Effector CD8-positive, alpha-beta T cell (primary cell): ENCODE data around the gene NOS1AP.

Experiments
- DNase-seq: peaks from one replicate; lab custom pipeline; 2025; lab: John Stamatoyannopoulos, UW

Gene NOS1AP

GRCh38 chr1:162384601-162385279, 315.2 kb downstream of the NOS1AP start:
- DNase-seq, result no peak

DNA sequence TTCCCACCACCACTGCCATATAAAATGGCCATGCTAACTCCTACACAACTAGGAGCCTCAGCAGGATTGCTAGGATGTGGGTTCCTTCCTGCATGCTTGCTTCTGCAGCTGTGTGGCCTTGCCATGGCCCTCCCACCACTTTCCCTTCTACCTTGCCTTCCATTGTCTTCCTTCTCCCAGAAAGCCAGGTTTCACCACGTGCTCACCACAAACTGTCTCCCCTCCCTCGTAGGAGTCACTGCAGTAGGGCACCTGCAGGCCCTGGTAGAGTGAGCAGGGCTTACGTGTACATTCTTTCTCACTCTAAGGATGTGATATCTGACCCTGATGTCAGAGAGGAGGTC, 315.8 kb downstream of the NOS1AP start:
- no peak for DNase-seq

DNA sequence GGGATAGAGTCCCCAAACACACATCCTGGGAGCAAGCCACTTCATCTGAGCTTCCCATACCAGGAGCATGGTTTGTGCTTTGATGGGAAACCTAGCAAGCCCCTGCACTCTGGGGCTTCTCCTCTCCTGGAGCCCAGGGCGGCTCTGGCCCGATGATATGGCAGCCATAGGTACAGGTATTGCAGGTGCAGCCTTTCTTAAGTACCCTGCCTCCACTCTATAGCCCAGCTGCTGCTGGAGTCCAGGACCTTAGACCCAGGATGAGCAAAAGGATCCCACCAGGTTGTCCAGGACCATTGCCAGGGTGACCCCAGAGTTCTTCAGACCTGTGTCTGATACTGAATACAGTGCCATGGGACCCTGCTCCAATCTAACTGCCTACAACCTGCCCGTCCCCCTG, 316.2 kb downstream of the NOS1AP start:
- DNase-seq, result no peak

DNA sequence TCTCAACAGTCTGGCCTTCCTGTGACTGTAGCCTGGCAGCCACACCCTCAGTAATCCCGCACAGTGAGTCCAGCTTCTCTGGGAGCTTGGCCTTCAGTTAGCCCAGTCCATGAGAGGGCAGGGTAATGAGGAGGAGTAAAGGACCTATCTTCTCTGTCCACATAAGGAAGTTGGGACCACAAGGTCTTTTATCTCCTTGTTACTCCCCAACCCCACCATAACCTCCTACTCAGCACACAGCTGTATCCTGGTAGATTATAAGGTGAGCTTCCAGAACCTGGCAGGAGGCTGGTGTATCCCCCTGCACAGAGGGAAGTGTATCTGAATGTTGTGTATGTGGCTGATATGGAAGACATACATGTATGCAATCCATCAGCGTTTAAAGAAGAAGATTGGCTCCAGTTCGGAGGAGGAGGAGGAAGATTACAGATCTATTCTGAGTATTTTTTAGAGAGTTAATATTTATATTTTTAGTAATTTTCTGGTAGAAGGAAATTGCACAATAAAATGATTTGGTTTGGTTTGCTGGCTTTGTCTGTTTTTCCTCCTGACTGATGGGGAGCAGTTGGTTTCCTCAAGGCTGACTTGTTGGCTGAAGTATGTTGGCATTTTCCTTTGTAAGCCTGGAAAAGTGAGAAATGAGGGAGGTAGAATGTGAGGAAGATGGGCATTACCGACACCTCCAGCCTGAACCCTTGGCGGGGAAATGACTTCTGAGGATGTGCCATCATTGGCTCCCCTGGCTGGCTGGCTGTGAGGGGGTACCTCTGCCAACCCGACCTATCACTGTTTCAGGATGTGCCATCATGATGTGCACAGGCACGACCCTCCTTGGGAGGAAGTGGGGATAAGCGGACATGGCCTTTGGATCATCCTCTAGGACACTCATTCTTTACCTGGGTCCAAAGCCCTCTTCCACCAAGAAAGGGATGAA, 317.1 kb downstream of the NOS1AP start:
- DNase-seq, result no peak

GRCh38 chr1:162387226-162388082, 318.0 kb downstream of the NOS1AP start:
- DNase-seq, result no peak

DNA sequence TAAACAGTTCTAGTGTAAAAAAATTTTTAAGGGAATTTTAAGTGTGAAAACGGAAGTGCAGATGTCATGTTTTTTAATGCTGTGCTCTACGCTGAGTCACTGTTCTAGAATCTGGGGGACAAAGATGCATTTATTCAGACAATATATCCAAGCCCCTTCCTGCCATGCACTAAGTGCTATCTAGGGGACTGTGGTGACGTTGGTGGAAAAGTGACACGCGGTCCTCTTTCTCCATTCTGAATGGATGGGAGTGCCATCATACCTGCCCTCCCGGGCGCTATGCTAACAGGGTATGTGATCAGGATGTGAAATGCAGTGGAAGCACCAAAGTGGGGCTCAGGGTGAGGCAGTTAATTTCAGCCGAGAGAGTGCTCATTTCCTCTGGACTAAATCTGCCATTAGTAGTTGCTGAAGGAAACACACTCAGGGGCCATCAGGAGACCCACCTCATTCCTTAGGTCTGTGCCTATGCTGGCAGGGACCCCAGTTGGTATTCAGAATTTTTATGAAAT, 318.6 kb downstream of the NOS1AP start:
- DNase-seq, result no peak

- DNase-seq, result no peak
These were observed 319.1 kb downstream of the NOS1AP start for GRCh38 chr1:162388615-162389014.

GRCh38 chr1:162389021-162389818, 319.7 kb downstream of the NOS1AP start:
- DNase-seq, result no peak

- DNase-seq, result no peak
These were observed 320.5 kb downstream of the NOS1AP start for GRCh38 chr1:162389971-162390370.

GRCh38 chr1:162390396-162391185, 321.1 kb downstream of the NOS1AP start:
- DNase-seq, result no peak

DNA sequence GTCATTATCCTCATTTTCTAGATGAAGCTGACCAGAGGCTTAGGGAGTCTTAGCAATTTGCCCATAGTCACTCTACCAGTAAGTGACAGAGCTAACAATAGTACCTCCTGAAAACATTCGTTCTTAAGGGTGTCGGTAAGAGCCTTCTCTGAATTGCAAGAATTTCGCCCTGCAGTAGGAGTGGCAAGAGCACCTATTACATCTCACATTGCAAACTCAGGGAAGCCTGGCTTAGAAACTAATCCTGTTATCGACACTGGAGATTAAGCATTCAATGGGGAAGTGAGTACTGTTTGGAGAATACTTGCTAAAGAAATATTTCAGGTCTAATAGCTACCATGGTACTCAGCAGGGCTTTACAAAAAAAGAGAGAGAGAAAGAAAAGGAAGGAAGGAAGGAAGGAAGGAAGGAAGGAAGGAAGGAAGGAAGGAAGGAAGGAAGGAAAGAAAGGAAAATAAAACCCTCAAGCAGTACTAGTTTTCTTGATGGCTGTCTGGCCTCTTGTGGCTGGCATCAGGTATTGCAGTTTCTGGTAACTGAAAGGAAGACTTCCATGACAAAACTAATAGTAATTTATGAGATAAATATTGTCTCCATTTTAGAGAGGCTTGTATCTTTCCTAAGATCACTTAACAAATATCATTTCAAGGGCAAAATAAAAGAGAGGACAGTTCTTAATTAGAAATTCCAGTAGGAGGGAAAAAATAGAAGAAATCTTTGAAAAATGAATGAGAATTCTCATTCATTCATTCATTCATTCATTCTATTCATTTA, 322.5 kb downstream of the NOS1AP start:
- no peak for DNase-seq

- DNase-seq, result no peak
These were observed 326.9 kb downstream of the NOS1AP start for GRCh38 chr1:162396201-162396906.

DNA sequence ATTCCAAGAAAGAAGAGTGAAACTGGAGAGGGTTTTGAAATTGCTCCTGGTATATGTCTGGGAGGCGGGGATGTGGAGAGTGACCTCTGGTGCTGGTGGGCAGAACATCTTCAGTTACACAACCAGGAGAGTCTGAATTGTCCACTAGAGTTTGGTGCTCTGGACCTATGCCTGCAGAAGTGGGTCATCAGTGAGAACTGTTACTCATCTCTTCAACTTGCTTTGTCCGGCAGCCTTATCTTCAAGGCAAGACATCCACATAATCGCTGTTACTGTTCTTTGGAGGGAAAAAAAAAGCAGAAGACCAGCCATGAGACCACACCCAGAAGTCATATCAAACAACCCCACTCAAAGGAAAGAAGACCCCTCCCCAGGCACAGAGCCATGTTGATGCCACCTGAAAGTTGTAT, 327.6 kb downstream of the NOS1AP start:
- no peak for DNase-seq

GRCh38 chr1:162397943-162398560, 328.6 kb downstream of the NOS1AP start:
- no peak for DNase-seq

GRCh38 chr1:162398999-162399580, 329.6 kb downstream of the NOS1AP start:
- no peak for DNase-seq

DNA sequence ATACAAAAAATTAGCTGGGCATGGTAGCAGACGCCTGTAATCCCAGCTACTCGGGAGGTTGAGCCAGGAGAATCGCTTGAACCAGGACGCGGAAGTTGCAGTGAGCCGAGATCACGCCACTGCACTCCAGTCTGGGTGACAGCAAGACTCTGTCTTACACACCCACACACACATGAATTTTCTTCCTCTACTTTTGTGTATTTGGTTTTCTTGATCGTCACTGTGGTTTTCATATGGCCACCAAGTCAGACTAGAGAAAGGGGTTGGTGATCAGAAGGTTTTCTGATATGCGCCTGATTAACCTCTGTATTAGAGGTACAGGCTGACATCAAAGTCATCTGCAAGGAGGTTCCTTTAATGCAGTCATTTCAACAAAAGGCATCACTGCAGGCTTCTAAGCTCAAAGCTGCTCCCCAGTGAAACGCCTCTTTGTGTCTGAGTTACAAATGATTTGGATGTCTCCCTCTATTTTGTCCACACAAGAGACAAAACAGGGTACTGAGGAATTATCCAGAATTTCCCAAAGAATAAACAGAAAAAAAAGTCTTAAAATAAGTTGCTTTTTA, 331.4 kb downstream of the NOS1AP start:
- DNase-seq, result no peak

DNA sequence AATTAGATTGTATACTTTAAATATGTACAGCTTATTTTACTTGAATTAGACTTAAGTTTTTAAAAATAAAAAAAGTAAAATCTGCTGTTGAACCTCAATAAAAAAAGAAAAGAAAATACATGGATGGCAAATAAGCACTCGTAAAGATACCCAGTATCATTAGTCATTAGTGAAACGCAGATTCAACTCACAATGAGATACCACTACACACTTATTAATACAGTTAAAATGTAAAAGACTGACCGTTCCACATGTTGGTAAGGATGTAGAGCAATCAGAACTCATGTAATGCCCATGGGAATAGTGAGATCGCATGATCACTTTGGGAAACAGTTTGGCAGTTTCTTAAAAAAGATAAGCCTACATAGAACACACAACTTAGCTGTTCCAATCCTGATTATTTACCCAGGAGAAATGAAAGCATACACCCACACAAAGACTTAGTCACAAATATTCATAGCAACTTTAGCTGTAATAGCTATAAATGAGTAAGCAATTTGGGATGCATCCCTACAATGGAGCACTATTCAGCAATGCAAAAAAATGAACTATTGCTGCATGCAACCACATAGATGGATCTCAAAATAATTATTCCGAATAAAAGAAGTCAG, 335.2 kb downstream of the NOS1AP start:
- no peak for DNase-seq
